GM18867 (cell line): ENCODE measurements around the gene CBFA2T2.
"Not testable (repeated sequence)": the region's sequence is repeated elsewhere in the genome, so short reads cannot be mapped to it uniquely, and the experiment has no call there.

Experiments used
- ATAC-seq: cut with Tn5 transposase; IDR thresholded peaks from one replicate; pipeline ENCODE4 v1.9.1; 2021; ENCODE audit warnings: mild to moderate bottlenecking, moderate library complexity; ENCODE audit not compliant: unreplicated experiment

CBFA2T2 gene

GRCh38 chr20:33693741-33694638 lies 204.1 kb downstream of the CBFA2T2 start:
- no peak for ATAC-seq

DNA sequence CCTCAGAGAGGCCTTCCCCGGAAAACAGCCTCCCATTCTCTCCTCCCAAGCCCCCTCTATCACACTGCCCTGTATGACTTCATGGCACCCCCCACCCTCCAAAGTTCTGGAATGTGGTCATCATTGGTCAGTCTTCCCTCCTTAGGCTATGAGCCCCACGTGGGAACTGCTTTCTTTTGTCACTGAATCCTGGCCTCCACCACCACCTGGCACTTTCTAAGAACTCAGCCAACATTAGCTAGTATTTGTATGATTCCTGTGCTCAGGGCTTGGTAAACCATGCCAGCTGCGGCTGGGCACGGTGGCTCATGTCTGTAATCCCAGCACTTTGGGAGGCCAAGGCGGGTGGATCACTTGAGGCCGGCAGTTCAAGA lies 204.7 kb downstream of the CBFA2T2 start:
- no peak for ATAC-seq

DNA sequence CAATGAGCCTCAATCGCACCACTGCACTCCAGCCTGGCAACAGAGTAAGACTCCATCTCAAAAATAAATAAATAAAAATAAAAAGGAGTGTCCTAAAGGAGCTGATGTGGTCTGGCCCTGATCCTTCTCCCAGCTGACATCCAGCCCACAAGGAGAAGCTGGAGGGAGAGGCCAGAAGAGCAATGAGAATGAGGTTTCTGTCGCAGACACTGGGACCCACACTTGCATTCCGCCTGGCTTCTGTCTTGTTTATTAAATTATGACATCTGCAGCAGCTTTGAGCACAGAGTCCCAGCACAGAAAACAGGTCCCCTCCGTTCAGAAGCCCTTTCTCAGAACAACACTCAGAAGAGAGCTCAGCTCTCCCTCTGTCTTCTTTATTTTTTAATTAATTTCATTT lies 206.6 kb downstream of the CBFA2T2 start:
- ATAC-seq = no peak

GRCh38 chr20:33697129-33697528 lies 207.2 kb downstream of the CBFA2T2 start:
- ATAC-seq = no peak

DNA sequence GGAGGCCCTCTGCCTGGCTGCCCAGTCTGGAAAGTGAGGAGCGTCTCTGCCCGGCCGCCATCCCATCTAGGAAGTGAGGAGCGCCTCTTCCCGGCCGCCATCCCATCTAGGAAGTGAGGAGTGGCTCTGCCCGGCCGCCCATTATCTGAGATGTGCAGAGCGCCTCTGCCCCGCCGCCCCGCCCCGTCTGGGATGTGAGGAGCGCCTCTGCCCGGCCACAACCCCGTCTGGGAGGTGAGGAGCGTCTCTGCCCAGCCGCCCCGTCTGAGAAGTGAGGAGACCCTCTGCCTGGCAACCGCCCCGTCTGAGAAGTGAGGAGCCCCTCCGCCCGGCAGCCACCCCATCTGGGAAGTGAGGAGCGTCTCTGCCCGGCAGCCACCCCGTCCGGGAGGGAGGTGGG lies 209.1 kb downstream of the CBFA2T2 start:
- not testable (repeated sequence) for ATAC-seq
